Prostate gland (tissue), 2 donors: Measurements from ENCODE around the gene RMI2. TPM values are rescaled to one million over a fixed set of nuclear protein-coding genes. Genes with fewer than 3 reads are reported as not detected.

Experiments used
- DNase-seq: peaks from one replicate; pipeline ENCODE4 v3.0.0-alpha.2; 2019; ENCODE audit warnings: low spot score
- H3K27ac ChIP-seq, 2 donors: fragments of 200-600 bp; sonication (generic); 2 replicates each; pipeline ENCODE4 v1.5.1; 2017 to 2019
- H3K27me3 ChIP-seq: fragments of 200-600 bp; sonication (generic); replicated peaks from 2 replicates; pipeline ENCODE4 v1.5.1; 2019; ENCODE audit not compliant: insufficient read depth
- H3K36me3 ChIP-seq, 2 donors: fragments of 200-600 bp; sonication (generic); 1 replicate in 1 of 2; 2 replicates in 1 of 2; pipeline versions ENCODE4 v1.5.1 to v1.8.1; 2017 to 2019
- H3K4me1 ChIP-seq: fragments of 200-600 bp; sonication (generic); replicated peaks from 2 replicates; pipeline ENCODE4 v1.5.1; 2019
- H3K4me3 ChIP-seq, 2 donors: fragments of 200-600 bp; sonication (generic); 2 replicates each; pipeline ENCODE4 v1.5.1; 2017 to 2019
- H3K9me3 ChIP-seq: fragments of 200-600 bp; sonication (generic); 2 replicates; pipeline ENCODE4 v1.5.1; 2017
- POLR2A ChIP-seq: fragments of 450-650 bp; IDR thresholded peaks from one replicate; pipeline ENCODE4 v1.6.1; 2016; ENCODE audit warnings: antibody characterized with exemption, mild to moderate bottlenecking
- POLR2AphosphoS5 ChIP-seq: sonication (generic); formaldehyde crosslinking; IDR thresholded peaks from one replicate; pipeline ENCODE4 v1.6.1; 2017; ENCODE audit warnings: antibody characterized with exemption
- WGBS: methylation state at CpG from one replicate; pipeline ENCODE4 v1.1.5; 2018; 5-methylcytosine and 5-hydroxymethylcytosine counted together
- intact Hi-C: fragments of 100-400 bp; cut with DNase I; formaldehyde crosslinking; loops from one replicate; pipeline ENCODE4 v1.14.2; 2022
- total RNA-seq, 2 donors: library from RNA; depleted of rRNA; stranded (reverse); fragments of >200 nt; gene quantifications; one replicate each; pipeline ENCODE4 v1.1.0, GENCODE V29; 2016
- TF ChIP-seq, protein P1 (sequence below), 4 experiments: fragments of 200-600 bp in 2 of 4; fragments of 450-650 bp in 2 of 4; sonication (generic) in 2 of 4; IDR thresholded peaks; 1 replicate in 3 of 4; 2 replicates in 1 of 4; pipeline ENCODE4 v1.5.1; 2016 to 2019; ENCODE audit warnings: antibody characterized with exemption in 4 of 4, mild to moderate bottlenecking in 2 of 4, moderate library complexity in 2 of 4

Gene RMI2
- total RNA-seq, 2 donors from 2014 or later, result 6.0 to 16.3 TPM

DNA sequence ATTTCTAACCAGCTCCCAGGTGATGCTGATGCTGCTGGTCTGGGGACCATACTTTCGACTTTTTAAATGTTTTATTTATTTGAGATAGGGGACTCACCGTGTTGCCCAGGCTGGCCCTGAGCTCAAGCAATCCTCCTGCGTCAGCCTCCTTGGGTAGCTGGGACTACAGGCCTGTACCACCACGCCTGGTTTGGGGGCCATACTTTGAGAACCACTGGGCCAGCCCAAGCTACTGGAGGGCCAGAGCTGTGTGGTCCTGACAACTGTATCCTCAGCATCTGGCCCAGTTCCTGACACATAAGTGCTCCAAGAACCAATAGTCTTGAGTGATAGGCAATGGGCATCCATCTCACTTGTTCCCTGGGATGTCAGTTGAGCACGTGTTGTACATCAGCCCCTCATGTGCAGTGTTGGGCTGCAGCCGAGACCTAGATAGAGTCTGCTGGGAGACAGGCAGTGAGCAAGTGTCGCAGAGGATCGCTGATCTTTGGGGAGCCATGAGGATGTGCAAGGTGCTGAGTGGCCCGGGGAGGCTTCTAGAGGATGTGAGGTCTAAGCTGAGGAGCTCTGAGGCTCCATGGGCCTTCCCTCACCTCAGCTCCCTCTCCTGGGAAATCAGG, 1.6 kb downstream of the RMI2 start:
- Histone ChIP-seq H3K9me3 (no peaks in the 10 kb centered on the region), H3K27me3 (no peaks in the 10 kb centered on the region), H3K27ac (no peak overlapping the region), H3K36me3 (no peaks in the 10 kb centered on the region), H3K4me1 (peaks cover 8% of the 10 kb centered on the region), H3K4me3 (no peak overlapping the region)
- 79% methylated on average over 9 of the region's 9 CpGs for WGBS
- intact Hi-C loops, result no loop called here
- no peak for DNase-seq
- no peak for TF ChIP-seq POLR2A
- TF ChIP-seq POLR2AphosphoS5, result no peak
- TF ChIP-seq, protein P1, sequence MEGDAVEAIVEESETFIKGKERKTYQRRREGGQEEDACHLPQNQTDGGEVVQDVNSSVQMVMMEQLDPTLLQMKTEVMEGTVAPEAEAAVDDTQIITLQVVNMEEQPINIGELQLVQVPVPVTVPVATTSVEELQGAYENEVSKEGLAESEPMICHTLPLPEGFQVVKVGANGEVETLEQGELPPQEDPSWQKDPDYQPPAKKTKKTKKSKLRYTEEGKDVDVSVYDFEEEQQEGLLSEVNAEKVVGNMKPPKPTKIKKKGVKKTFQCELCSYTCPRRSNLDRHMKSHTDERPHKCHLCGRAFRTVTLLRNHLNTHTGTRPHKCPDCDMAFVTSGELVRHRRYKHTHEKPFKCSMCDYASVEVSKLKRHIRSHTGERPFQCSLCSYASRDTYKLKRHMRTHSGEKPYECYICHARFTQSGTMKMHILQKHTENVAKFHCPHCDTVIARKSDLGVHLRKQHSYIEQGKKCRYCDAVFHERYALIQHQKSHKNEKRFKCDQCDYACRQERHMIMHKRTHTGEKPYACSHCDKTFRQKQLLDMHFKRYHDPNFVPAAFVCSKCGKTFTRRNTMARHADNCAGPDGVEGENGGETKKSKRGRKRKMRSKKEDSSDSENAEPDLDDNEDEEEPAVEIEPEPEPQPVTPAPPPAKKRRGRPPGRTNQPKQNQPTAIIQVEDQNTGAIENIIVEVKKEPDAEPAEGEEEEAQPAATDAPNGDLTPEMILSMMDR (IDR thresholded peaks at IDR 0.05), result no peak

DNA sequence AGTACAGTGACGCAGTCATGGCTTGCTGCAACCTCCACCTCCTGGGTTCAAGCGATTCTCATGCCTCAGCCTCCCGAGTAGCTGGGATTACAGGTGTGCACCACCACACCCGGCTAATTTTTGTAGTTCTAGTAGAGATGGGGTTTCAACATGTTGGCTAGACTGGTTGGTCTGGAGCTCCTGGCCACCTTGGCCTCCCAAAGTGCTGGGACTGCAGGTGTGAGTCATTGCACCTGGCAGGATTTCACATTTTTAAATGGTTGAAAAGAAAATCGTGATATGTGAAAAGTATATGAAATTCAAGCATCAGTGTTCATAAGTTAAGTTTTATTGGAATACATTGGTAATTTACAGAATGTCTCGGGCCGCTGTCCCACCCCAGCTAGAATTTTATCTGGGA, 2.6 kb downstream of the RMI2 start:
- Histone ChIP-seq H3K4me1 (peaks cover 8% of the 10 kb centered on the region), H3K27ac (no peak overlapping the region), H3K9me3 (no peaks in the 10 kb centered on the region), H3K27me3 (no peaks in the 10 kb centered on the region), H3K4me3 (no peak overlapping the region), H3K36me3 (no peaks in the 10 kb centered on the region)
- no peak for DNase-seq
- intact Hi-C loops, result loop anchor here (2.0 kb wide), 1 partner anchor 93 kb away; no protein-coding TSS in a partner anchor
- TF ChIP-seq POLR2A, result no peak
- TF ChIP-seq POLR2AphosphoS5, result no peak
- TF ChIP-seq, protein P1 (IDR thresholded peaks at IDR 0.05), result no peak
- WGBS, result 90% methylated on average over 7 of the region's 7 CpGs

DNA sequence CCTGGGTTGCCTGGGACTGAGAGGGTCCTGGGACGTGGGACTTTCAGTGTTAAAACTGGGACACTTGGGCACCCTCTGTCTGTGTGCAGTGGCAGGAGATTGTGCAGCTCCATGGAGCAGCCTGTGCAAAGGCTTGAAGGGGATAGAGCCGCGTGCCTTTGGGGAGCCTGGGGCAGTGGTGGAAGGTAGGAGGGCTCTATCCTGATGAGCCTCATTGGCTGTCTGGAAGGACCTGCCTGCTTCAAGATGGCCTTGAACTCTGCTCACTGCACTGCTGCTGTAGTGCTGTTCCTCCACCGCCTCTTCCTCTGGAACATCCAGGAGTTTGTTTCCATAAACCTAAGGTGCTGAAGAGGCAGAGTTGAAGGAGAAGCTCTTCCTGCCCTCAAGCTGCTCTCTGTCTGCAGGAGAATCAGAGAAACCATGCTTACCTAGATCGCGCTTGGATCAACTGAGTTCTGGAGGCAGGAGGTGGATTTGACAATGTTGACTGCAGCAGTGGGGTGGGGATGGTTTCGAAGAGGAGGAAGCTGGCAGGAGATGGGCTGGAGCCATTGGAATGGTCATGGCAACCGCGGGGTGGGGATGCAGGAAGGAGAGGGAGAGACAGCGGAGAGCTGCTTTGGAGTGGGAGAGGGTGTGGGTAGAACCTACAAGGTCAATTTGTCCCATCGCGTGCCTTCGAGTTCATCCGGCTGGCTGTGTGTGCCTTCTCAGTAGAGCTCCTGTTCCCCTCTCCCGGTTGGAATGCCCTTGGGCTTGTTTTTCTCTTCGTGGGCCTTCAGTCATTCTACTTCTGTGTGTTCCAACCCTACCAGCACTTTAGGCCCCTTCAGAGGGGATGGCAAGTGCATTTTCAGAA, 3.7 kb downstream of the RMI2 start:
- peak overlapping the region; percentile 76 to 78 for H3K27ac ChIP-seq
- peaks cover 8% of the 10 kb centered on the region for H3K4me1 ChIP-seq
- no peak for DNase-seq
- no peaks in the 10 kb centered on the region for H3K9me3 ChIP-seq
- H3K4me3 ChIP-seq, result no peak overlapping the region
- H3K36me3 ChIP-seq, result no peaks in the 10 kb centered on the region
- TF ChIP-seq POLR2AphosphoS5 (no peak), POLR2A (no peak)
- TF ChIP-seq, protein P1 (IDR thresholded peaks at IDR 0.05), result no peak
- no peaks in the 10 kb centered on the region for H3K27me3 ChIP-seq
- intact Hi-C loops, result loop anchor here (2.0 kb wide), 1 partner anchor 94 kb away; no protein-coding TSS in a partner anchor
- 83% methylated on average over 16 of the region's 16 CpGs for WGBS

DNA sequence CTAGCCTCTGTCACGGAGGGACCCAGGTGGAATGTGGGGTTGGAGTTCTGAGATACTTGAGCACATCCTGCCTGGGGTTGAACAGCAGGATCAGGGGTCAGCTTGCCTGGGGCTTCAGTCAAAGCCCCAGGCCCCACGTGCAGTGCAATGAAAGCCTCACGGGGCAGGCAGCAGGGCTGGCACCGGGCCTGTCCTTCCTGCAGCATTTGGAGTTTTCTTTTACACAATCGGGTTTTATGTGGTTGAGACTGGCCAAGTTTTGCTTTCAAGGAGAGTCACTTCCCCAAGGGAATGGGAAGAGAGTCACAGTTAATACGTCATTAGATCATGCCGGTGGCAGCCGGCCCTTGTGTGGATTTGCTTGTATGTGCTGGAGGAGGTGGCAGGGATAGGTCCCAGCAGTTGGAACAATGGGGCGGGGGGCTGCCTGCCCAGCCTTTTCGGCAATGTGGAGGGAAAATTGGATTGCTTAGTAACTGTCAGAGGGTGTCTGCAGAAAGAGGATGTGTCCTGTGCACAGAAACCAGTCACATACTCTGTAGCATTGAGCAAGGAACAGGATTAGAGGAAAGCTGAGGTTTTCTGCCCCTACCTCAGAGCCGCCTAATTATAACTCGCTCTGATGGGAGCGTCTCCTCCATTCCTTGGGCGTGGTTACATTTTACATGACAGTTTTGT, 4.5 kb downstream of the RMI2 start:
- Histone ChIP-seq H3K27ac (peak overlapping the region; percentile 76 to 78), H3K36me3 (no peaks in the 10 kb centered on the region), H3K27me3 (no peaks in the 10 kb centered on the region), H3K4me3 (no peak overlapping the region), H3K4me1 (peaks cover 8% of the 10 kb centered on the region), H3K9me3 (no peaks in the 10 kb centered on the region)
- 12% methylated on average over 14 of the region's 14 CpGs for WGBS
- intact Hi-C loops, result loop anchor here (2.0 kb wide), 1 partner anchor 95 kb away; no protein-coding TSS in a partner anchor
- TF ChIP-seq, protein P1 (IDR thresholded peaks at IDR 0.05), result no peak
- TF ChIP-seq POLR2AphosphoS5 (peak; percentile 92), POLR2A (no peak)
- DNase-seq, result peak; percentile 81
